Stomach (tissue), 4 donors: ENCODE data around the gene CABP1.

Source experiments
- CTCF ChIP-seq, 7 experiments: fragments of 450-650 bp in 4 of 7; fragments of 200-600 bp in 3 of 7; sonication (generic) in 3 of 7; IDR thresholded peaks; one replicate each; pipeline ENCODE4 v1.5.1; 2016 to 2019; ENCODE audit warnings: antibody characterized with exemption in 7 of 7, control low read depth in 2 of 7, mild to moderate bottlenecking in 1 of 7
- EP300 ChIP-seq: sonication (generic); formaldehyde crosslinking; IDR thresholded peaks from one replicate; pipeline ENCODE4 v1.6.1; 2017; ENCODE audit warnings: antibody characterized with exemption
- POLR2AphosphoS5 ChIP-seq, 3 donors: sonication (generic); formaldehyde crosslinking; IDR thresholded peaks; one replicate each; pipeline ENCODE4 v1.6.1; 2016; ENCODE audit warnings: antibody characterized with exemption in 3 of 3

GRCh38 chr12:120652656-120653435 lies 12.4 kb downstream of the CABP1 start:
- TF ChIP-seq POLR2AphosphoS5 (IDR thresholded peaks at IDR 0.05), result no peak
- no peak for TF ChIP-seq EP300
- TF ChIP-seq CTCF (IDR thresholded peaks at IDR 0.05), result no peak
